ENCODE results near the gene CIAO2A.

Gene CIAO2A

DNA sequence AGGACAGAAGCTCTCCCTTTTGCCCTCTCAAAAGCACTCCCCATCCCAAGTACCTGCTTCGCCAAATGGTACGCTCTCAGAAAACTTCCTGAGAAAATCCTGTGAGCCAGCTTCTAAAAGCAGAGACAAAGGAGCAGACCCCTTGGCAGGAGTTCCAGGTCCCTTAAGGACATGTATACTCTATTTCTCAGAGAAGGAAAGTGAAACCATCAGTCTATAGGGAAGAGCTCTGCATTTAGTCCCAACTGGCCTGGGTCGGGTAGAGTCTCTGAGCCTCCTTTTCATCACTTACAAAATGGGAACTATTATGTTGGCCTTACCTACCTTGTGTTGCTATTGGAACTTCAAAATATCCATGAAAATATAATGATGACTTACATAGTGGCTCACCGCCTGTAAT is 67.0 kb downstream of the CIAO2A start:
- FAIRE-seq (no peak), DNase-seq (ENCODE audit: insufficient read length, low spot score) (no peak)
- TF ChIP-seq, protein P1, sequence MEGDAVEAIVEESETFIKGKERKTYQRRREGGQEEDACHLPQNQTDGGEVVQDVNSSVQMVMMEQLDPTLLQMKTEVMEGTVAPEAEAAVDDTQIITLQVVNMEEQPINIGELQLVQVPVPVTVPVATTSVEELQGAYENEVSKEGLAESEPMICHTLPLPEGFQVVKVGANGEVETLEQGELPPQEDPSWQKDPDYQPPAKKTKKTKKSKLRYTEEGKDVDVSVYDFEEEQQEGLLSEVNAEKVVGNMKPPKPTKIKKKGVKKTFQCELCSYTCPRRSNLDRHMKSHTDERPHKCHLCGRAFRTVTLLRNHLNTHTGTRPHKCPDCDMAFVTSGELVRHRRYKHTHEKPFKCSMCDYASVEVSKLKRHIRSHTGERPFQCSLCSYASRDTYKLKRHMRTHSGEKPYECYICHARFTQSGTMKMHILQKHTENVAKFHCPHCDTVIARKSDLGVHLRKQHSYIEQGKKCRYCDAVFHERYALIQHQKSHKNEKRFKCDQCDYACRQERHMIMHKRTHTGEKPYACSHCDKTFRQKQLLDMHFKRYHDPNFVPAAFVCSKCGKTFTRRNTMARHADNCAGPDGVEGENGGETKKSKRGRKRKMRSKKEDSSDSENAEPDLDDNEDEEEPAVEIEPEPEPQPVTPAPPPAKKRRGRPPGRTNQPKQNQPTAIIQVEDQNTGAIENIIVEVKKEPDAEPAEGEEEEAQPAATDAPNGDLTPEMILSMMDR (IDR thresholded peaks at IDR 0.05; ENCODE audit: insufficient read depth, missing control alignments), result no peak

DNA sequence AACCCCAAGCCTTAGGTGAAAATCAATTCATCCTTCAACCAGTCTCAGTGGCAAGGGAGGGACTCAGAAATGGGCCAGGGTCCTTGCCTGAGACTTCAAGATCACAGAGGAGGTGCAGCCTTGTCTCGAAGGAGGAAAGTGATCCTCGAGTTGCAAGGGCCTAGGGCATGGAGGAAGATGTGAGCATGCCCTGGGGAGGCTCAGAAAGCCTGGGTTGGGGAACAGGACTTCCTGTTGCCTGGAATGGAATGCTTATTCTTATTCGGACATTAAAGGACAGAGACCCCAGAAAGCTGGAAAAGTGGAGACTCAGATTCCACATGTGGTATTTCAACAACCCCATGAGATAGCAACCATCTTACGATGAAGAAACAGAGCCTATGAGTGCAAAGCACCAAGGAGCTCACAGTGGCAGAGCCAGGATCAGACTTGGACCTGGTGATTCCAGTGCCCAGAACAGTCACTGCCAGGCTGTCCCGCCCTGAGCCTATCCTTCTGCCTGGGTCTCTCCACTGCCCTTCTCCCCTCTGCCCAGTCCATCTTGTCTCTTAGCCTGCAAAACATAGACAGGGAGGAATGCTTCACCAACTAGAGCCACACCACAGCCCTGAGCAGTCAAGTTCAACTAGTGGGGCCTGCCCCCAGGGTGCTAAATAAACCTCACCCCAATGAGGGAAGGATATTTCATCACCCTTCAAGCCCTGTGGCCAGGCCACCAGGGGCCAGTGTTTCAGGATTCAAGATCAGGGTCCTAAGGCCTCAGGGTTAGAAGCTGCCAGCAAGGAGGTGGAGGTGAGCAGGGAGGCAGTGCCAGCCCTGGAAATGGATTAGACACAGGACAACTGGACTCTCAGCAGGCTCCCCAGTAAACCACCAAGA is 69.2 kb downstream of the CIAO2A start:
- TF ChIP-seq, protein P1 (IDR thresholded peaks at IDR 0.05; ENCODE audit: insufficient read depth, missing control alignments), result no peak
- FAIRE-seq, result no peak
- no peak for DNase-seq (ENCODE audit: insufficient read length, low spot score)

- TF ChIP-seq, protein P1 (IDR thresholded peaks at IDR 0.05; ENCODE audit: insufficient read depth, missing control alignments), result no peak
- DNase-seq (ENCODE audit: insufficient read length, low spot score) (no peak), FAIRE-seq (no peak)
Measured at GRCh38 chr15:64023220-64023619, 70.4 kb downstream of the CIAO2A start.

- DNase-seq (ENCODE audit: insufficient read length, low spot score) (no peak), FAIRE-seq (no peak)
- TF ChIP-seq, protein P1 (IDR thresholded peaks at IDR 0.05; ENCODE audit: insufficient read depth, missing control alignments), result no peak
Measured at GRCh38 chr15:64022571-64022970, 71.1 kb downstream of the CIAO2A start.
